ENCODE measurements around the gene MEIS3.

DNA sequence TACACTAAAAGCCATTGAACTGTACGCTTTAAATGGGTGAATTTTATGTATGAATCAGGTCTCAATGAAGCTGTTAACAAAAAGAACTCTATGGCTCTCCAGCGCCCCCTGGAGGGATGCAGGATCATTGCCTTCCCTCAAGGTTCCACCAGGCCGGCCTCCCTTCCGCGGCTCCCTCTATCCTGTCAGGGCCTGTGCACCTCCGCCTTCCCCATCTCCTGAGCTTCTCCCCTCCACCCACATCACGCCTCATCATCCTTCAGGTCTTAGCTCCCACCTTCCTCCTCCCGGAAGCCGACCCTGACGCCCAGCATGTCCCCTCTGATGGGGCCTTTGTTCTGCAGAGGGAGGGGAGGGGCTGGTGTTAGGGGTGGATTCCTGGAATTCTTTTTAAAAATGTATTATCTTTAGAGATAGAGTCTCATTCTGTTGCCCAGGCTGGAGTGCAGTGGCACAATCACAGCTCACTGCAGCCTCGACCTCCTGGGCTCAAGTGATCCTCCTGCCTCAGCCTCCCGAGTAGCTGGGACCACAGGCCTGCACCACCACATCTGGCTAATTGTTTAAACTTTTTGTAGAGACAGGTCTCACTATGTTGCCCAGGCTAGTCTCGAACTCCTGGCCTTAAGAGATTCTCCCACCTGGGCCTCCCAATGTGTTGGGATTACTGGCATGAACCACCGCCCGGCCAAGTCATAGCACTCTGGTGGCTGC, 27.7 kb downstream of the MEIS3 start:
- TF ChIP-seq MAX (IDR thresholded peaks at IDR 0.05; ENCODE audit: low read depth), result no peak
- no peak for TF ChIP-seq ZBTB33 (IDR thresholded peaks at IDR 0.05; ENCODE audit: borderline replicate concordance, low read depth)
- peak; percentile 93 for TF ChIP-seq CTCF (IDR thresholded peaks at IDR 0.05)
- no peak for TF ChIP-seq EP300 (IDR thresholded peaks at IDR 0.05; ENCODE audit: borderline replicate concordance in 1 of 2, low read depth in 1 of 2, low read length in 1 of 2)
- TF ChIP-seq REST (IDR thresholded peaks at IDR 0.05; ENCODE audit: low read depth, low read length), result no peak
- no peak for TF ChIP-seq POLR2AphosphoS5 (IDR thresholded peaks at IDR 0.05; ENCODE audit: low read depth, low read length)
- TF ChIP-seq NFIC (IDR thresholded peaks at IDR 0.05; ENCODE audit: borderline replicate concordance), result no peak
- TF ChIP-seq, protein P1, sequence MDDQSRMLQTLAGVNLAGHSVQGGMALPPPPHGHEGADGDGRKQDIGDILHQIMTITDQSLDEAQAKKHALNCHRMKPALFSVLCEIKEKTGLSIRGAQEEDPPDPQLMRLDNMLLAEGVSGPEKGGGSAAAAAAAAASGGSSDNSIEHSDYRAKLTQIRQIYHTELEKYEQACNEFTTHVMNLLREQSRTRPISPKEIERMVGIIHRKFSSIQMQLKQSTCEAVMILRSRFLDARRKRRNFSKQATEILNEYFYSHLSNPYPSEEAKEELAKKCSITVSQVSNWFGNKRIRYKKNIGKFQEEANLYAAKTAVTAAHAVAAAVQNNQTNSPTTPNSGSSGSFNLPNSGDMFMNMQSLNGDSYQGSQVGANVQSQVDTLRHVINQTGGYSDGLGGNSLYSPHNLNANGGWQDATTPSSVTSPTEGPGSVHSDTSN (IDR thresholded peaks at IDR 0.05), result no peak
- no peak for TF ChIP-seq TAF1 (IDR thresholded peaks at IDR 0.05; ENCODE audit: borderline replicate concordance, low read depth, low read length)
- TF ChIP-seq RFX5 (IDR thresholded peaks at IDR 0.05; ENCODE audit: low read length), result no peak
- no peak for TF ChIP-seq SIN3A (IDR thresholded peaks at IDR 0.05; ENCODE audit: borderline replicate concordance, low read depth, low read length)

Data from SK-N-SH (cell line).